K562 (cell line): Measurements from ENCODE around the gene PRICKLE3. TPM values are rescaled to one million over a fixed set of nuclear protein-coding genes. Genes with fewer than 3 reads are reported as not detected.

Experiments used
- ATF2 ChIP-seq: sonication (generic); formaldehyde crosslinking; IDR thresholded peaks from 2 replicates; pipeline ENCODE4 v1.8.1; 2022; ENCODE audit warnings: missing genetic modification reagents
- BRD9 ChIP-seq: fragments of 450-650 bp; IDR thresholded peaks from 2 replicates; pipeline ENCODE4 v1.6.1; 2018; ENCODE audit warnings: low read depth; ENCODE audit not compliant: partially characterized antibody
- CCAR2 ChIP-seq: fragments of 200-400 bp; formaldehyde crosslinking; IDR thresholded peaks from 2 replicates; pipeline ENCODE4 v1.6.1; 2017; ENCODE audit warnings: mild to moderate bottlenecking, low read depth, low read length
- CLOCK ChIP-seq: fragments of 250-450 bp; sonication (Bioruptor Pico); IDR thresholded peaks from 2 replicates; pipeline ENCODE4 v1.4.0; 2020; ENCODE audit warnings: mild to moderate bottlenecking, moderate library complexity, borderline replicate concordance
- EP400 ChIP-seq: fragments of 450-650 bp; IDR thresholded peaks from 2 replicates; pipeline ENCODE4 v1.6.1; 2017; ENCODE audit warnings: antibody characterized with exemption, mild to moderate bottlenecking, moderate library complexity
- EWSR1 ChIP-seq: fragments of 450-650 bp; IDR thresholded peaks from 2 replicates; pipeline ENCODE4 v1.6.1; 2018; ENCODE audit warnings: borderline replicate concordance, mild to moderate bottlenecking, low read depth, moderate library complexity; ENCODE audit not compliant: partially characterized antibody
- IFI16 ChIP-seq: fragments of 250-450 bp; sonication (Bioruptor Pico); IDR thresholded peaks from 2 replicates; pipeline ENCODE4 v2.1.2; 2022; ENCODE audit warnings: mild to moderate bottlenecking, inconsistent platforms
- MITF ChIP-seq: IDR thresholded peaks from 2 replicates; pipeline ENCODE4 v1.6.1; 2014; ENCODE audit warnings: antibody characterized with exemption
- NBN ChIP-seq: fragments of 450-650 bp; IDR thresholded peaks from 2 replicates; pipeline ENCODE4 v1.6.1; 2016; ENCODE audit warnings: low read depth, mild to moderate bottlenecking
- NFXL1 ChIP-seq: fragments of 450-650 bp; formaldehyde crosslinking; IDR thresholded peaks from 2 replicates; pipeline ENCODE4 v1.4.0; 2021; ENCODE audit warnings: mild to moderate bottlenecking
- NKRF ChIP-seq: fragments of 450-650 bp; IDR thresholded peaks from 2 replicates; pipeline ENCODE4 v1.6.1; 2016; ENCODE audit warnings: borderline replicate concordance
- POLR2AphosphoS2 ChIP-seq: IDR thresholded peaks from 2 replicates; pipeline ENCODE4 v1.6.1; 2012; ENCODE audit warnings: low read length, improper control_type of control experiment
- POLR2H ChIP-seq: IDR thresholded peaks from 2 replicates; pipeline ENCODE4 v1.6.1; 2016; ENCODE audit warnings: missing genetic modification characterization, low read depth, mild to moderate bottlenecking, control low read depth, missing compliant biosample characterization, moderate library complexity
- RNF2 ChIP-seq: sonication (generic); IDR thresholded peaks from 2 replicates; pipeline ENCODE4 v1.6.1; 2016
- ZNF354B ChIP-seq: fragments of 250-450 bp; sonication (Bioruptor Pico); IDR thresholded peaks from 2 replicates; pipeline ENCODE4 v1.4.0; 2020
- ZNF57 ChIP-seq: fragments of 450-650 bp; formaldehyde crosslinking; IDR thresholded peaks from 2 replicates; pipeline ENCODE4 v1.4.0; 2020; ENCODE audit warnings: mild to moderate bottlenecking, moderate library complexity
- ZNF655 ChIP-seq: fragments of 250-450 bp; sonication (Bioruptor Pico); IDR thresholded peaks from 2 replicates; pipeline ENCODE4 v1.5.0; 2021
- polyA plus RNA-seq, 8 experiments: library from polyadenylated mRNA; depleted of rRNA in 4 of 8; stranded (reverse) in 5 of 8; unstranded in 3 of 8; fragments of >200 nt; fragmentation: Nextera tagmentation in 2 of 8; fragmentation: Illumina TruSeq in 1 of 8; extraction: Ambion mirVana in 2 of 8; extraction: Trizol in 1 of 8; gene quantifications; 2 replicates each; pipeline versions ENCODE4 v1.2.1 to v1.2.3, GENCODE V29; 2011 to 2014; ENCODE audit warnings: inconsistent platforms in 1 of 8, missing spikeins in 1 of 8
- total RNA-seq, 7 experiments: library from RNA; depleted of rRNA in 6 of 7; stranded (reverse); fragments of >200 nt in 6 of 7; fragmentation: Illumina TruSeq in 2 of 7; extraction: Trizol in 2 of 7; gene quantifications; 2 replicates each; pipeline versions ENCODE4 v1.2.1 to v1.2.3, GENCODE V29; 2011 to 2021; ENCODE audit warnings: low replicate concordance in 1 of 7

Gene PRICKLE3
- total and polyA plus RNA-seq, 9 of the 15 experiments (the other 6 are each of a cell fraction or from before 2014, with no cell fraction given) = 1.1 to 44.3 (median 14.0) TPM

- no peak for TF ChIP-seq MITF
- TF ChIP-seq EP400 = no peak
- TF ChIP-seq BRD9 = no peak
- TF ChIP-seq EWSR1 = no peak
- TF ChIP-seq ZNF57 (CRISPR knock-in tag) = no peak
- no peak for TF ChIP-seq CCAR2
- TF ChIP-seq POLR2AphosphoS2 = no peak
- TF ChIP-seq ZNF354B (CRISPR knock-in tag) = no peak
- TF ChIP-seq ATF2 = no peak
- no peak for TF ChIP-seq NKRF
- TF ChIP-seq IFI16 (CRISPR knock-in tag) = no peak
- TF ChIP-seq ZNF655 = no peak
- no peak for TF ChIP-seq CLOCK (CRISPR knock-in tag)
- no peak for TF ChIP-seq RNF2
- TF ChIP-seq NFXL1 = no peak
- no peak for TF ChIP-seq NBN
- TF ChIP-seq POLR2H = no peak
Measured at GRCh38 chrX:49184294-49185281, 1.6 kb downstream of the PRICKLE3 start (continued).
